Esophagus muscularis mucosa (tissue), 4 donors: ENCODE data around the gene GPR61. TPM values are rescaled to one million over a fixed set of nuclear protein-coding genes. Genes with fewer than 3 reads are reported as not detected.
A peak's percentile ranks its signal among the peaks of the same experiment; 100 is the strongest.

Source experiments
- DNase-seq: peaks from one replicate; pipeline ENCODE4 v3.0.0-alpha.2; 2017; ENCODE audit errors: extremely low spot score
- H3K27ac ChIP-seq, 4 donors: fragments of 200-600 bp; sonication (generic); replicated peaks in 1 of 4; 1 replicate in 3 of 4; 2 replicates in 1 of 4; pipeline ENCODE4 v1.5.1; 2016 to 2019; ENCODE audit warnings: mild to moderate bottlenecking in 1 of 4
- H3K27me3 ChIP-seq, 4 donors: fragments of 200-600 bp; sonication (generic); one replicate each; pipeline versions ENCODE4 v1.5.1 to v1.6.0; 2016 to 2019
- H3K36me3 ChIP-seq, 4 donors: fragments of 200-600 bp; sonication (generic); one replicate each; pipeline ENCODE4 v1.5.1; 2016 to 2019
- H3K4me1 ChIP-seq, 4 donors: fragments of 200-600 bp; sonication (generic); one replicate each; pipeline ENCODE4 v1.5.1; 2016 to 2019
- H3K4me3 ChIP-seq, 4 donors: fragments of 200-600 bp; sonication (generic); 1 replicate in 2 of 4; 2 replicates in 2 of 4; pipeline ENCODE4 v1.5.1; 2016 to 2019; ENCODE audit warnings: mild to moderate bottlenecking in 4 of 4, moderate library complexity in 1 of 4
- H3K9me3 ChIP-seq, 4 donors: fragments of 200-600 bp; sonication (generic); 1 replicate in 3 of 4; 2 replicates in 1 of 4; pipeline ENCODE4 v1.5.1; 2016 to 2019
- EP300 ChIP-seq: sonication (generic); formaldehyde crosslinking; IDR thresholded peaks from one replicate; pipeline ENCODE4 v1.6.1; 2017; ENCODE audit warnings: antibody characterized with exemption
- POLR2A ChIP-seq: fragments of 450-650 bp; IDR thresholded peaks from one replicate; pipeline ENCODE4 v1.6.1; 2017; ENCODE audit warnings: antibody characterized with exemption, moderate library complexity, mild to moderate bottlenecking, low read depth
- POLR2AphosphoS5 ChIP-seq, 2 donors: sonication (generic); formaldehyde crosslinking; IDR thresholded peaks; one replicate each; pipeline ENCODE4 v1.6.1; 2017; ENCODE audit warnings: antibody characterized with exemption in 2 of 2
- WGBS: methylation state at CpG from one replicate; pipeline ENCODE4 v1.1.5; 2018; 5-methylcytosine and 5-hydroxymethylcytosine counted together
- intact Hi-C: fragments of 100-400 bp; cut with DNase I; formaldehyde crosslinking; loops from one replicate; pipeline ENCODE4 v1.15.1; 2023
- total RNA-seq, 4 donors: library from RNA; depleted of rRNA; stranded (reverse); fragments of >200 nt; gene quantifications; one replicate each; pipeline versions ENCODE4 v1.1.0 to v1.2.1, GENCODE V29; 2016
- TF ChIP-seq, protein P1 (sequence below), 3 experiments: fragments of 200-600 bp in 2 of 3; fragments of 450-650 bp in 1 of 3; sonication (generic) in 2 of 3; IDR thresholded peaks; one replicate each; pipeline ENCODE4 v1.5.1; 2017 to 2019; ENCODE audit warnings: antibody characterized with exemption in 3 of 3, mild to moderate bottlenecking in 2 of 3, moderate library complexity in 1 of 3

GPR61 gene
- total RNA-seq, 4 donors from 2014 or later = not detected

DNA sequence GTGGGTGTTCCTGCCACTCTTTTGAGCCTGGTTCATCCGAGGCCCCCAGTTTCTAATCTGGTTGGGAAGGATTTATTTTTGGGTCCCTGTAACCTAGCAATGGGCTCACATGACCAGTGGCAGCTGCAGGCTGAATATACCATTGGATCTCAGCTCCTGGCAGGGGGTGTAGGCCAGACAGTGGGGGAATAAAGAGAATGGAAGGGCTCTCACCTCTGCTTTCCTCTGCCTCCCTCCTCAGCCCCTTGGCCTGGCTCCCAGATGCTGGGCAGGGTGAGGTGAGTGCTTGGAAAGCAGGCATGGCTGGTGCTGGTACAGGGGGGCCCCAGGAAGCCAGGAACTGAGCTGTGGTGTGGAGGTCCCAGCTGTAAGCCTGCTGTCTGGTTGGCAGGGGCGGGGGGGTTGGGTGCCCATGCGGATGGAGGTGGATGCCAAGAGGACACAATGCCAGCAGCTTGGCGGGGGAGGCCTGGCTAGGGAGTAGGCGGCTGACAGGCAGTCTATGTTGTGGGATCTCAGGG is 3.6 kb upstream of the GPR61 start:
- 81% methylated on average over 3 of the region's 5 CpGs for WGBS
- TF ChIP-seq POLR2A = no peak
- no peak for TF ChIP-seq POLR2AphosphoS5 (IDR thresholded peaks at IDR 0.05)
- TF ChIP-seq, protein P1, sequence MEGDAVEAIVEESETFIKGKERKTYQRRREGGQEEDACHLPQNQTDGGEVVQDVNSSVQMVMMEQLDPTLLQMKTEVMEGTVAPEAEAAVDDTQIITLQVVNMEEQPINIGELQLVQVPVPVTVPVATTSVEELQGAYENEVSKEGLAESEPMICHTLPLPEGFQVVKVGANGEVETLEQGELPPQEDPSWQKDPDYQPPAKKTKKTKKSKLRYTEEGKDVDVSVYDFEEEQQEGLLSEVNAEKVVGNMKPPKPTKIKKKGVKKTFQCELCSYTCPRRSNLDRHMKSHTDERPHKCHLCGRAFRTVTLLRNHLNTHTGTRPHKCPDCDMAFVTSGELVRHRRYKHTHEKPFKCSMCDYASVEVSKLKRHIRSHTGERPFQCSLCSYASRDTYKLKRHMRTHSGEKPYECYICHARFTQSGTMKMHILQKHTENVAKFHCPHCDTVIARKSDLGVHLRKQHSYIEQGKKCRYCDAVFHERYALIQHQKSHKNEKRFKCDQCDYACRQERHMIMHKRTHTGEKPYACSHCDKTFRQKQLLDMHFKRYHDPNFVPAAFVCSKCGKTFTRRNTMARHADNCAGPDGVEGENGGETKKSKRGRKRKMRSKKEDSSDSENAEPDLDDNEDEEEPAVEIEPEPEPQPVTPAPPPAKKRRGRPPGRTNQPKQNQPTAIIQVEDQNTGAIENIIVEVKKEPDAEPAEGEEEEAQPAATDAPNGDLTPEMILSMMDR (IDR thresholded peaks at IDR 0.05) = no peak
- TF ChIP-seq EP300 = no peak
- no peaks in the 10 kb centered on the region for H3K36me3 ChIP-seq
- intact Hi-C loops = no loop called here
- H3K9me3 ChIP-seq = no peaks in the 10 kb centered on the region
- H3K27ac ChIP-seq = peak overlapping the region; percentile 28 to 69 (median 58)
- H3K4me3 ChIP-seq = no peak overlapping the region
- H3K4me1 ChIP-seq = peaks cover 28 to 36% (median 32%) of the 10 kb centered on the region in 4 donors
- DNase-seq = no peak
- no peaks in the 10 kb centered on the region for H3K27me3 ChIP-seq

DNA sequence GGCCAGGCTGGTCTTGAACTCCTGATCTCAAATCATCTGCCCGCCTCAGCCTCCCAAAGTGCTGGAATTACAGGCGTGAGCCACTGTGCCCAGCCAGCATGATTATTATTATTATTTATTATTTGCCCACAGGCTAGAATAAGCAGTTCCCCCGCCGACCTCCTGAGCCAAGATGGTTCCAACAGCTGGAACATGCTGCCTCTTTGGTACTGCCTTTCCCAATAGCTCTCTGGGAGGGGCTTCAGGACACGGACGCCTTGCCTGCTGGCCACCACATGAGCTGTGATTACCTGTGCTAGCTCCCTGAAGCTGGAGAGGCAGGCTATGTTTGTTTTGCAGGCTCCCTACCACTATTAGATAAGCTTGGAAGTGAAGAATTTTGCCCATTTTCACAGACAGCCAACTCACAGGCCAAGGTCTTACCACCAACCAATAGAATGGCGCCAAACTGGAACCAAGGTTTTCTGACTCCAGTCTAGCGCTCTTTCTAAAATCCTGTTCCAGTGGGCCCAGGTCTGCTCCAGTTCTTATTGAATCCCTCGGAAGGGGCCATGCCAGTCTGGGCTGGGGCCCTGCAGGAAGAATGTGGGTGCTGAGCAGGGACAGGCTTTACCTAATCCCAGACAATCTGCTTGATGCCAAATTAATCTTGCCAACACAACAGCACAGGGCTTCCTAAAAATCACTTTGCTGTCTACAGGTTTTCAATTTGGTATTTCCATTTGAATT is 2.1 kb upstream of the GPR61 start:
- peaks cover 18 to 23% (median 20%) of the 10 kb centered on the region in 4 donors for H3K4me1 ChIP-seq
- no peak overlapping the region for H3K27ac ChIP-seq
- TF ChIP-seq, protein P1 (IDR thresholded peaks at IDR 0.05) = no peak
- TF ChIP-seq POLR2AphosphoS5 (IDR thresholded peaks at IDR 0.05) = no peak
- no peak for TF ChIP-seq POLR2A
- no peak for TF ChIP-seq EP300
- no peak overlapping the region for H3K4me3 ChIP-seq
- no peaks in the 10 kb centered on the region for H3K27me3 ChIP-seq
- DNase-seq = no peak
- WGBS = 96% methylated on average over 9 of the region's 9 CpGs
- no peaks in the 10 kb centered on the region for H3K9me3 ChIP-seq
- intact Hi-C loops = no loop called here
- H3K36me3 ChIP-seq = no peaks in the 10 kb centered on the region

DNA sequence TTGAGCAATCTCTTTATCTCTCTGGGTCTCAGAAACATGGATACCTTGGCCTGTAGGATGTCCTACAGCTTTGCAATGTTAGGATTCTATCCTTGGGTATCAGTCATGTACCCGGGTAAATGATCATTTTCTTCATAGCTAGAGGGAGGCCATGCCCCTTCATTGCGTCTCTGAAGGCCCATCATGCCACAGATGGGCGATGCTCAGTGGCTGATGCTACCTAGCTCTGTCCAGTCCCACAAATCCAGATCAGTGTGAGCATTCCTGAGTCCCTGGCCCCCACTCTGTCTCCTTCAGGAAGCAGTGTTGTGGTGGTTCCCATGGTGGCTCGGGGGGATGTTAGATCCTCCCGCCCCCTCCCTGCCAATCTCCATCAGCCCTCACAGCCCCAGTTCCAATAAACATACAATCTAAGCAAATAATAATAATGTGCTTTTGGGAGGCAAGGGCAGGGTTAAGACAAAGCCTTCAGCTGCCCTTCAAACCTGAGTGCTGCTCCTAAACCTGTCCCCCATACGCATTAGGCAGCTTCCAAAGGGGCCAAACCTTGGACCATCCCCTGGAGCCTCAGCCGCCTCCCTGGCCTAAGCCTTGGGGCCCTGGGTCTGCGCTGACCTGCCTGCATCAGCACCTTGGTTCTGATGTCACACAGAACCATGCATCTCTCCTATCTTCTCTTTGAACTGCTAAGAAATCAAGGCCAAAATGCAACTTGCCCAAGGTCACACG is 681 bp upstream of the GPR61 start:
- intact Hi-C loops = no loop called here
- Histone ChIP-seq H3K27me3 (peaks cover 0 to 5% (median 0%) of the 10 kb centered on the region in 4 donors), H3K4me3 (no peak overlapping the region), H3K36me3 (no peaks in the 10 kb centered on the region), H3K9me3 (no peaks in the 10 kb centered on the region), H3K27ac (no peak overlapping the region), H3K4me1 (peaks cover 13 to 18% (median 16%) of the 10 kb centered on the region in 4 donors)
- WGBS = 89% methylated on average over 7 of the region's 9 CpGs
- TF ChIP-seq POLR2A (no peak), POLR2AphosphoS5 (IDR thresholded peaks at IDR 0.05) (no peak), EP300 (no peak)
- TF ChIP-seq, protein P1 (IDR thresholded peaks at IDR 0.05) = no peak
- no peak for DNase-seq

DNA sequence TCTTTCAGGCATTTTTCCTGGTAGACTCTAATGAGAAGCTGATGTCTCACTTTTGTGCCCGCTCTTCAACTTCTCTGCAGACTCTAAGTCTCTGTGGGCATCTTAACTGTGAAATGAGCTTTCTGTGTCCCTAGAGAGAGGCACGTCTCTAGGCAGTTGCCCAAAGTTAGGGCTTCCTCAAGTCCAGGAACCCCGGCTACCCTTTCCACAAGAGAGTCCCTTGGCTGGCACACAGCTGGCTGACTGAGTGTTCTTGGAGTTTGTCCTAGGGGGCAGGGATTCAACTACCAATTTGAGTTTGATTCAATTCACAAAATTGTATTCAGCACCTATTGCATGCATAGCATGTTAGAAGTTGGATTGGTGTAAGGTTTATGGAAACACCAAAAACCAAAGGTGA is 1.4 kb downstream of the GPR61 start:
- intact Hi-C loops = loop anchor here (5.0 to 10.0 kb wide), 2 partner anchors 216 to 444 kb away; partner anchors contain the start of gene AHCYL1
- WGBS = 93% methylated on average over 3 of the region's 3 CpGs
- no peak overlapping the region for H3K4me3 ChIP-seq

More for the DNA sequence above, 1.4 kb downstream of the GPR61 start:
- Histone ChIP-seq H3K4me1 (peaks cover 7 to 8% (median 8%) of the 10 kb centered on the region in 4 donors), H3K9me3 (no peaks in the 10 kb centered on the region), H3K27me3 (peaks cover 0 to 5% (median 0%) of the 10 kb centered on the region in 4 donors), H3K36me3 (no peaks in the 10 kb centered on the region), H3K27ac (no peak overlapping the region)
- no peak for DNase-seq
- no peak for TF ChIP-seq POLR2AphosphoS5 (IDR thresholded peaks at IDR 0.05)
- TF ChIP-seq POLR2A = no peak
- TF ChIP-seq EP300 = no peak
- TF ChIP-seq, protein P1 (IDR thresholded peaks at IDR 0.05) = no peak
